ENCODE results near the gene GABRB3. TPM values are rescaled to one million over a fixed set of nuclear protein-coding genes. Genes with fewer than 3 reads are reported as not detected.

GABRB3 gene
- total and polyA plus RNA-seq, 4 donors, result 0.09 to 1.2 (median 0.50) TPM

- no peak overlapping the region for H3K27ac ChIP-seq (ENCODE audit: low read depth in 1 of 2, low read length in 2 of 2)
- H3K9ac ChIP-seq (ENCODE audit: low read depth in 1 of 2, low read length in 2 of 2), result no peak overlapping the region
- no peaks in the 10 kb centered on the region for H3K9me3 ChIP-seq (ENCODE audit: control insufficient read depth in 4 of 4, low read length in 3 of 4)
- DNase-seq (ENCODE audit: low spot score), result no peak
- no peaks in the 10 kb centered on the region for H3K4me1 ChIP-seq (ENCODE audit: control insufficient read depth in 4 of 4, insufficient read depth in 4 of 4, low read length in 3 of 4)
- TF ChIP-seq ZBTB33 (IDR thresholded peaks at IDR 0.05) (no peak), SP1 (IDR thresholded peaks at IDR 0.05) (no peak), NR2F2 (IDR thresholded peaks at IDR 0.05) (no peak), CTCF (IDR thresholded peaks at IDR 0.05; ENCODE audit: low read depth, low read length, missing input control) (no peak), MAX (IDR thresholded peaks at IDR 0.05) (no peak), HNF4G (IDR thresholded peaks at IDR 0.05) (no peak), RAD21 (IDR thresholded peaks at IDR 0.05) (no peak), RXRA (IDR thresholded peaks at IDR 0.05) (no peak), GABPA (IDR thresholded peaks at IDR 0.05 in 1 of 2, conservative IDR thresholded peaks at IDR 0.05 in 1 of 2) (no peak), HNF4A (conservative IDR thresholded peaks at IDR 0.05) (no peak), JUND (IDR thresholded peaks at IDR 0.05) (no peak), FOXA2 (IDR thresholded peaks at IDR 0.05) (no peak)
- WGBS, result 65% methylated on average over 5 of the region's 5 CpGs
- no peaks in the 10 kb centered on the region for H3K27me3 ChIP-seq (ENCODE audit: control insufficient read depth in 4 of 4, insufficient read depth in 4 of 4, low read length in 3 of 4)
- H3K4me3 ChIP-seq (ENCODE audit: low read depth in 1 of 3, low read length in 3 of 3), result no peak overlapping the region
- H3K36me3 ChIP-seq (ENCODE audit: control insufficient read depth in 4 of 4, insufficient read depth in 3 of 4, low read depth in 1 of 4, low read length in 3 of 4), result no peaks in the 10 kb centered on the region
Observed at GRCh38 chr15:26621816-26622215, 151.1 kb downstream of the GABRB3 start.

- Histone ChIP-seq H3K9ac (ENCODE audit: low read depth in 1 of 2, low read length in 2 of 2) (no peak overlapping the region), H3K4me3 (ENCODE audit: low read depth in 1 of 3, low read length in 3 of 3) (no peak overlapping the region), H3K27me3 (ENCODE audit: control insufficient read depth in 4 of 4, insufficient read depth in 4 of 4, low read length in 3 of 4) (no peaks in the 10 kb centered on the region), H3K9me3 (ENCODE audit: control insufficient read depth in 4 of 4, low read length in 3 of 4) (no peaks in the 10 kb centered on the region), H3K4me1 (ENCODE audit: control insufficient read depth in 4 of 4, insufficient read depth in 4 of 4, low read length in 3 of 4) (no peaks in the 10 kb centered on the region), H3K36me3 (ENCODE audit: control insufficient read depth in 4 of 4, insufficient read depth in 3 of 4, low read depth in 1 of 4, low read length in 3 of 4) (no peaks in the 10 kb centered on the region), H3K27ac (ENCODE audit: low read depth in 1 of 2, low read length in 2 of 2) (no peak overlapping the region)
- 77% methylated on average over 10 of the region's 10 CpGs for WGBS
- DNase-seq (ENCODE audit: low spot score), result no peak
- TF ChIP-seq HNF4G (IDR thresholded peaks at IDR 0.05), result no peak
- TF ChIP-seq RXRA (IDR thresholded peaks at IDR 0.05), result no peak
- TF ChIP-seq MAX (IDR thresholded peaks at IDR 0.05), result no peak
- no peak for TF ChIP-seq HNF4A (conservative IDR thresholded peaks at IDR 0.05)
- TF ChIP-seq SP1 (IDR thresholded peaks at IDR 0.05), result no peak
- TF ChIP-seq GABPA (IDR thresholded peaks at IDR 0.05 in 1 of 2, conservative IDR thresholded peaks at IDR 0.05 in 1 of 2), result no peak
- no peak for TF ChIP-seq YY1 (IDR thresholded peaks at IDR 0.05)
- TF ChIP-seq CTCF (IDR thresholded peaks at IDR 0.05; ENCODE audit: low read depth, low read length, missing input control), result no peak
- TF ChIP-seq RAD21 (IDR thresholded peaks at IDR 0.05), result no peak
- TF ChIP-seq FOXA1 (IDR thresholded peaks at IDR 0.05), result no peak
- TF ChIP-seq TAF1 (conservative IDR thresholded peaks at IDR 0.05), result no peak
- TF ChIP-seq ATF3 (IDR thresholded peaks at IDR 0.05), result no peak
- TF ChIP-seq EGR1 (IDR thresholded peaks at IDR 0.05; ENCODE audit: low read depth in 2 of 2), result no peak
- TF ChIP-seq JUND (IDR thresholded peaks at IDR 0.05), result no peak
- TF ChIP-seq ZBTB33 (IDR thresholded peaks at IDR 0.05), result no peak
- no peak for TF ChIP-seq NR2F2 (IDR thresholded peaks at IDR 0.05)
- no peak for TF ChIP-seq FOXA2 (IDR thresholded peaks at IDR 0.05)
Observed at GRCh38 chr15:26620528-26621458, 152.1 kb downstream of the GABRB3 start.
